GM06990 (cell line): ENCODE measurements around the gene COL5A1.

Experiments
- DNase-seq: peaks from one replicate; pipeline ENCODE4 v3.0.0-alpha.2; 2011; ENCODE audit not compliant: insufficient read length; ENCODE audit errors: extremely low read depth
- H3K27me3 ChIP-seq: replicated peaks from 2 replicates; pipeline ENCODE4 v1.6.0; 2011; ENCODE audit warnings: low read length; ENCODE audit not compliant: control insufficient read depth, insufficient read depth
- H3K36me3 ChIP-seq: 2 replicates; pipeline ENCODE4 v1.5.1; 2011; ENCODE audit warnings: low read length; ENCODE audit not compliant: control insufficient read depth, insufficient read depth
- H3K4me3 ChIP-seq: replicated peaks from 2 replicates; pipeline ENCODE4 v1.5.1; 2011; ENCODE audit warnings: low read depth, mild to moderate bottlenecking, control low read depth, low read length
- TF ChIP-seq, protein P1 (sequence below): IDR thresholded peaks from 2 replicates; pipeline ENCODE4 v1.5.1; 2011; ENCODE audit warnings: low read length, control low read depth, mild to moderate bottlenecking, inconsistent platforms; ENCODE audit not compliant: insufficient read depth, poor library complexity, severe bottlenecking

COL5A1 gene

DNA sequence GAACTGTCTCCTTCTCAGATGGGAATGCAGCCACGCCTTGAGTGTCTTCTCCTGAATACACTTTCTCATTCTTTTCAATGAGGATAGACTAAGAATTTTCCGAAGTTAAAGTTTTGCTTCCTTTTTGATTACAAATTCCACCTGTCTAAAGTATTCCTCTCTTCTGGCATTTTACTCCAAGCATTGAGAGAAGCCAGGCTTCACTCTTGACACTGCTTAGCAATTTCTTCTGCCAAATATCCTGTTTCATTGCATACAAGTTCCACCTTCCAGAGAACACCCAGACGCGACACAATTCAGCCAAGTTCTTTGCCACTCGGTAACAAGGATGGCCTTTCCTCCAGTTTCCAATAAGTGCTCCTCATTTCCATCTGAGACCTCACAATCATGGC is 35.6 kb upstream of the COL5A1 start:
- DNase-seq, result no peak
- H3K4me3 ChIP-seq, result no peak overlapping the region
- no peaks in the 10 kb centered on the region for H3K36me3 ChIP-seq
- H3K27me3 ChIP-seq, result no peaks in the 10 kb centered on the region; the same call in 1 of the 2 replicates
- TF ChIP-seq, protein P1, sequence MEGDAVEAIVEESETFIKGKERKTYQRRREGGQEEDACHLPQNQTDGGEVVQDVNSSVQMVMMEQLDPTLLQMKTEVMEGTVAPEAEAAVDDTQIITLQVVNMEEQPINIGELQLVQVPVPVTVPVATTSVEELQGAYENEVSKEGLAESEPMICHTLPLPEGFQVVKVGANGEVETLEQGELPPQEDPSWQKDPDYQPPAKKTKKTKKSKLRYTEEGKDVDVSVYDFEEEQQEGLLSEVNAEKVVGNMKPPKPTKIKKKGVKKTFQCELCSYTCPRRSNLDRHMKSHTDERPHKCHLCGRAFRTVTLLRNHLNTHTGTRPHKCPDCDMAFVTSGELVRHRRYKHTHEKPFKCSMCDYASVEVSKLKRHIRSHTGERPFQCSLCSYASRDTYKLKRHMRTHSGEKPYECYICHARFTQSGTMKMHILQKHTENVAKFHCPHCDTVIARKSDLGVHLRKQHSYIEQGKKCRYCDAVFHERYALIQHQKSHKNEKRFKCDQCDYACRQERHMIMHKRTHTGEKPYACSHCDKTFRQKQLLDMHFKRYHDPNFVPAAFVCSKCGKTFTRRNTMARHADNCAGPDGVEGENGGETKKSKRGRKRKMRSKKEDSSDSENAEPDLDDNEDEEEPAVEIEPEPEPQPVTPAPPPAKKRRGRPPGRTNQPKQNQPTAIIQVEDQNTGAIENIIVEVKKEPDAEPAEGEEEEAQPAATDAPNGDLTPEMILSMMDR, result no peak

DNA sequence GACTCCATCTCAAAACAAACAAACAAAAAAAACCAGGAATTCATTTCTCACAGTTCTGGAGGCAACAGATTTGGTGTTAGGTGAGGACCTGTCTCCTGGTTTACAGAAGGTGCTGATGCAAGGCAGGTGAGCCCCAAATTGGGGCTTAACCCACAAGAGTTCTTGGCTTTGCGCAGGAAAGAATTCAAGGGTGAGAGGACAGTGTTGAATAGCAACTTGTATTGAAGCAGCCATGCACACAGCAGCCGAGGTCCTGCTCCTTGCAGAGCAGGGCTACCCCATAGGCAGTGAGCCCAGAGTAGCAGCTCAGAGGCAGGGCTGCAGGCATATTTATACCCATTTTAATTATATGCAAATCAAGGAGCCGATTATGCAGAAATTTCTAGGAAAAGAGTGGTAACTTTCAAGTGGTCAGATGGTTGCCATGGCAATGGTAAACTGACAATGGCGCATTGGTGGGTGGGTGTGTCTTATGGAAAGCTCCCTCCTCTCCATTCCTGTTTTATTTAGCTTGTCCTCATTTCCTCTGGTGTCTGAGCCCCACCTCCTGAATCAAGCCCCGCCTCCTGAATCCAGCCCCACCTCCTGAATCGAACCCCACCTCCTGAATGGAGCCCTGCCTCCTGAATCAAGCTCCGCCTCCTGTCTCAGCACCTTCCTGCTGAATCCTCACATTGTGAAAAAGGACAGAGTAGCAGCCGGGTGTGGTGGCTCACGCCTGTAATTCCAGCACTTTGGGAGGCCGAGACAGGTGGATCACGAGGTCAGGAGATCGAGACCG is 34.5 kb upstream of the COL5A1 start:
- H3K27me3 ChIP-seq, result no peaks in the 10 kb centered on the region; the same call in 1 of the 2 replicates
- no peak overlapping the region for H3K4me3 ChIP-seq
- TF ChIP-seq, protein P1, result no peak
- no peaks in the 10 kb centered on the region for H3K36me3 ChIP-seq
- DNase-seq, result no peak

DNA sequence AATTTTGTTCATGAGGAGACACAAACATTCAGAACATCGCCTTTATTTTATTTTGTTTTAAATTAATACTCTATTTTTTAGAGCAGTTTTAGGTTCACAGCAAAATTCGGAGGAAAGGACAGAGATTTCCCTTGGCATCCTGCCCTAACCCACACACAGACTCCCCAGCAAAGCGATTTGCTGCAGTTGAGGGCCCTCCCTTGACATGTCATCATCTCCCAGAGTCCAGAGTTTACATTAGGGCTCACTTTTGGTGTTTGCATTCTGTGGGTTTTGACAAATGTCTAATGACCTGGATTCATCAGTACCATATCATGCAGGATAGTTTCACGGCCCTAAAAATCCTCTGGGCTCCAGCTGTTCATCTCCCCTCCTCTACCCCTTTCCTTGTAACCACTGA is 33.6 kb upstream of the COL5A1 start:
- TF ChIP-seq, protein P1, result no peak
- no peaks in the 10 kb centered on the region for H3K36me3 ChIP-seq
- no peaks in the 10 kb centered on the region; the same call in 1 of the 2 replicates for H3K27me3 ChIP-seq
- H3K4me3 ChIP-seq, result no peak overlapping the region
- DNase-seq, result no peak

DNA sequence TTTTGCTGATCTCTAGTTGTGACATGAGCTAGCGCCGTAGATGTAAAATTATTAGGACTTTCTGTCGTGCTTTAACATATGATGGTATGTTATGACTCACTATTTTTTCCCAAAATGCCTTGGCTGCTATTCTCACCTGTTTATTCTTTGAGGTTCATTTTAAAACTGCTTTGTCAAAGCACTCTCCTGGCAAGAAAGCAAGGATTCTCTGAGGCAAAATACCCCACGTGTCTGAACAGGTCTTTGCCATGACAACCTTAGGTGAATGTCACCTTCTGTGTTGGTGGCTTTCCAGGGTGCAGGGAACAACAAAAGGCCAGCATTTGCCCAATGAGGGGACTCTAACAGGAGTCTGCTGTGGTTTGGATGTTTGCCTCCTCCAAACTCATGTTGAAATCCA is 30.6 kb upstream of the COL5A1 start:
- Histone ChIP-seq H3K36me3 (no peaks in the 10 kb centered on the region), H3K4me3 (no peak overlapping the region), H3K27me3 (no peaks in the 10 kb centered on the region)
- TF ChIP-seq, protein P1, result no peak
- no peak for DNase-seq

DNA sequence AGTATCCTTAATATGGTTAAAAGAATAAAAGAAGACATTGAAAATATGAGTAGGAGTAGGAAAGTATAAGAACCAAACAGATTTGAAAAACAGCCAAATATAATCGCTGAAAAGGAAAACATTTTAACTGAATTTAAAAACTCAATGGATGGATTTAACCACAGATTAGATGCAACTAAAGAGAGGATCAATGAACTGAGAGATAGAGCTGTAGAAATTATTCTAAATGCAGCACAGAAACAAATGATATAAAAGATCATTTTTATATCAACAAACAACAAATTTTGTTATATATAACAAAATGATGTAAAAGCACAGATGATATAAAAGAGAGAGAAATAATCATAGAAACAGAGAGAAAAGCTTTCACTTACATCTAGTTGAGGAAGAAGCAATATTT is 29.3 kb upstream of the COL5A1 start:
- Histone ChIP-seq H3K4me3 (no peak overlapping the region), H3K36me3 (no peaks in the 10 kb centered on the region), H3K27me3 (no peaks in the 10 kb centered on the region)
- no peak for DNase-seq
- TF ChIP-seq, protein P1, result no peak

DNA sequence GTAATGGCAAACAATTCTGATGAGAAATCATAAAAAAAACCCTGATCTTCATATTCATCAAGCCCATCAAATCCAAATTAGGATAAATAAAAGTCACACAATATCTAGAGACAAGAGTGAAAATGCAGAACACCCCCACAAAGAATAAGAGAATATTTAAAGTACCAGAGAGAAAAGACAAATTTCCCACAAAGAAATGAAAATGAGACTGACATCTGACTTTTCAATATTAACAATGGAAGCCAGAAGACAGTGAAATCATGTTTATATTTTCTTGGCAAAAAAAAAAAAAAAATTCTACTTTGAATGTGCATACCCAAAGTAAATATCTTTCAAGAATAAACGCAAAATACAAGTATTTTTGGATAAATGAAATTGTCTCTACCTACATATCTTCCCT is 28.9 kb upstream of the COL5A1 start:
- Histone ChIP-seq H3K27me3 (no peaks in the 10 kb centered on the region), H3K4me3 (no peak overlapping the region), H3K36me3 (no peaks in the 10 kb centered on the region)
- TF ChIP-seq, protein P1, result no peak
- no peak for DNase-seq
